Spinal cord (tissue), 10 donors: ENCODE data around the gene RAI14. TPM values are rescaled to one million over a fixed set of nuclear protein-coding genes. Genes with fewer than 3 reads are reported as not detected.

Experiments
- DNase-seq, 6 donors: peaks; one replicate each; pipeline versions ENCODE4 v3.0.0 to v3.0.0-alpha.2; 2013 to 2015; ENCODE audit warnings: low spot score in 6 of 6, low read depth in 4 of 6
- H3K27ac ChIP-seq: one replicate; pipeline ENCODE4 v1.5.1; 2013; ENCODE audit warnings: low read depth, low read length, control low read depth
- H3K27me3 ChIP-seq: one replicate; pipeline ENCODE4 v1.6.1; 2013; ENCODE audit warnings: low read length; ENCODE audit not compliant: control insufficient read depth, insufficient read depth
- H3K36me3 ChIP-seq: one replicate; pipeline ENCODE4 v1.6.1; 2013; ENCODE audit warnings: low read length; ENCODE audit not compliant: control insufficient read depth, insufficient read depth
- H3K4me1 ChIP-seq: one replicate; pipeline ENCODE4 v1.6.1; 2013; ENCODE audit warnings: low read length; ENCODE audit not compliant: control insufficient read depth, insufficient read depth
- H3K4me3 ChIP-seq: one replicate; pipeline ENCODE4 v1.5.1; 2013; ENCODE audit warnings: low read depth, low read length, control low read depth
- H3K9me3 ChIP-seq: one replicate; pipeline ENCODE4 v1.6.1; 2013; ENCODE audit warnings: low read length; ENCODE audit not compliant: control insufficient read depth, insufficient read depth
- WGBS: methylation state at CpG from one replicate; pipeline ENCODE4 v1.1.5; 2013; ENCODE audit warnings: missing lambda C conversion rate; ENCODE audit not compliant: insufficient coverage; 5-methylcytosine and 5-hydroxymethylcytosine counted together
- polyA plus RNA-seq, 2 donors: library from polyadenylated mRNA; unstranded; fragments of 120-200 nt; gene quantifications; one replicate each; pipeline ENCODE4 v1.2.1, GENCODE V29; 2013; ENCODE audit not compliant: insufficient read length in 2 of 2
- total RNA-seq, 2 donors: library from RNA; depleted of rRNA in 1 of 2; stranded (reverse); fragments of 120-200 nt in 1 of 2; fragments of >200 nt in 1 of 2; gene quantifications; one replicate each; pipeline versions ENCODE4 v1.2.3 to v1.2.4, GENCODE V29; 2013 to 2014
- donor health status: healthy.

Gene RAI14
- total and polyA plus RNA-seq, 4 donors = 17.3 to 48.8 (median 26.9) TPM

DNA sequence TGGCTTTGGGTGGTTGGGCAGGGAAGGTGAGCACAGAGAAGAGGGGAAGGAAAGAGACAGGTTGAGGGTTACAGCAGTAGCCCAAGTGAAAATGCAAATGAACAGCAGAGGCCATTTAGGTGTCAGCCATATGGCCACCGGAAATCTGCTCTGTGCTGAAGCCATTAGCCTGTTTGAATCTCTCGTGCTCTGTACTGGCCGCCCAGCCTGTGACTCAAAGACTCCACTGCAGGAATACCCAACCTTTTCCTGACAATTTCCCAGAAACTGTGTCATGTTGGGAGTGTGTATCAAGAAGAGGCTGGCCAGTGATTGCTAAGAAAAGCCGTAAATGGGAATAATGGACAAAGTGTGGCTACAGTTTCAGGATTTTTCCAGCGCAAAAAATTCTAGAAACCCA lies 35.9 kb upstream of the RAI14 start:
- H3K4me1 ChIP-seq = no peaks in the 10 kb centered on the region
- no peaks in the 10 kb centered on the region for H3K27me3 ChIP-seq
- DNase-seq = no peak
- no peak overlapping the region for H3K27ac ChIP-seq
- H3K9me3 ChIP-seq = no peaks in the 10 kb centered on the region
- no peaks in the 10 kb centered on the region for H3K36me3 ChIP-seq
- H3K4me3 ChIP-seq = no peak overlapping the region
- WGBS = 83% methylated on average over 3 of the region's 5 CpGs

DNA sequence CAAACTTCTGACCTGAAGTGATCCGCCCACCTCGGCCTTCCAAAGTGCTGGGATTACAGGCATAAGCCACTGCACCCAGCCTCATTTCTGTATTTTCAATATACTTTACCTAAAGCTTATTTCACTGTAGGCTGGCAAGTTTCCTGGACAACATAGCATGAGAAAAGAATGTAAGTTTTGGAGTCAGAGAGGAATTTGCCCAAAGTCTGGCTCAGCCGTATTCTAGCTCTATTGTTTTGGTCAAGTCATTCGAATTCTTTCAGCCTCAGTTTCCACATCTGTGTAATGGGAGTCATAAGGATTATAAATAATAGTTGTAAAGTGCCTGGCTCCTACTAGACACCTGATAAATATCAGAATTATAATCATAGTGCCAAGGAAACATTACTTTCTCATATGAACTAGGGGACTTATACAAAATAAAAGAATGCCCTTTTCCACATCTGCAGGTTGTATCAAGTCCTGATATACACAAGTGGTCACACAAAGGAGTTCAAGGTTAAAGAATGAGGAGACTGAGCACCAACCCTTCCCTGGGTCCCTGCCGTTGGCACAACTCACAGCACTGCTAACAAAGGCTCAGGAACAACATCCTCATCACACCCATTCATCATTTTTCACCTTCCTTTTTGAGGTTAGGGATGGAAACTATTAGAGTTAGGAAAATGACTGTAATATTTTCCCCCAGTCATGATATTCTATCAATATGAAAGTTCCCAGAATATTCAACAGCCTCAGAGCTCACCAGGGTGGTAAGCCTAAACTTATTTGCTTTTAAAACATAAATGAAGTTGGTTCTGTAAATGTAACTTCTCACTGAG lies 34.6 kb upstream of the RAI14 start:
- Histone ChIP-seq H3K27ac (no peak overlapping the region), H3K9me3 (no peaks in the 10 kb centered on the region), H3K4me1 (no peaks in the 10 kb centered on the region), H3K27me3 (no peaks in the 10 kb centered on the region), H3K36me3 (no peaks in the 10 kb centered on the region), H3K4me3 (no peak overlapping the region)
- no peak for DNase-seq
- 100% methylated on average over 2 of the region's 5 CpGs for WGBS

DNA sequence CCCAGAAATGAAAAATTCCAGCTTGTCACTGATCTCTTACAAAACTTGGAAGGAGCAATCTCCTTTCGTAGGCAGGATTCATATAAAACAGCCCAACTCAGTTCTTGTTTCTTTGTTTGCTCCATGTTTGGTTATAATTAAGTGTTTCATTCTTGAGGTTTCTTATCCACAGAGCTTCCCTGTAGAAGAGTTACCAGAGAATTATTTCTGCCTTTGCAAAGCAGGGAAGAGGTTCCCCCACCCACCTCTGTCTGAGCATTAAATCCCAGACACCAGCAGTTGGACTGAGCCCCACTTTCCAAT lies 34.1 kb upstream of the RAI14 start:
- H3K27ac ChIP-seq = no peak overlapping the region
- no peaks in the 10 kb centered on the region for H3K9me3 ChIP-seq
- H3K4me3 ChIP-seq = no peak overlapping the region
- WGBS = no CpG with 5 or more reads among the region's 1 CpG
- DNase-seq = no peak
- H3K4me1 ChIP-seq = no peaks in the 10 kb centered on the region
- H3K27me3 ChIP-seq = no peaks in the 10 kb centered on the region
- no peaks in the 10 kb centered on the region for H3K36me3 ChIP-seq

DNA sequence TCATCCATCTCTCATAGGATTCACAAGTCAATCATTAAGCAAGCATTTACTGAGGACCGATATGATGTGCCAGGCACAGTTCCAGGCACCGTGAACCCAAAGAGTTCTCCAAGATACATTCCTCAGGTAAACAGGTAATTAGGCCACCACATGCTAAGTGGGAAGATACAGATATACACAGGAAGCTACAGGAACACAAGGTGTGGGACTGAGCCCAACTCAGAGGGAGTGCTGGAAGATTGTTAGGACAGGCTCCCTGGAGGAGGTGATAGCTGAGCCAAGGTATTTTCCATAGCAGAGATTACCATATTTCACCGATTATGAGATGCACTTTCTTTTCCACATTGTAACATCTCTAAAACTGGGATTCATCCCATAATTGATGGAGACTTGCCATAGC lies 31.4 kb upstream of the RAI14 start:
- no peaks in the 10 kb centered on the region for H3K9me3 ChIP-seq
- no peak overlapping the region for H3K27ac ChIP-seq
- no peak for DNase-seq
- H3K36me3 ChIP-seq = no peaks in the 10 kb centered on the region
- no peak overlapping the region for H3K4me3 ChIP-seq
- 100% methylated on average over 2 of the region's 3 CpGs for WGBS
- no peaks in the 10 kb centered on the region for H3K4me1 ChIP-seq
- H3K27me3 ChIP-seq = no peaks in the 10 kb centered on the region

DNA sequence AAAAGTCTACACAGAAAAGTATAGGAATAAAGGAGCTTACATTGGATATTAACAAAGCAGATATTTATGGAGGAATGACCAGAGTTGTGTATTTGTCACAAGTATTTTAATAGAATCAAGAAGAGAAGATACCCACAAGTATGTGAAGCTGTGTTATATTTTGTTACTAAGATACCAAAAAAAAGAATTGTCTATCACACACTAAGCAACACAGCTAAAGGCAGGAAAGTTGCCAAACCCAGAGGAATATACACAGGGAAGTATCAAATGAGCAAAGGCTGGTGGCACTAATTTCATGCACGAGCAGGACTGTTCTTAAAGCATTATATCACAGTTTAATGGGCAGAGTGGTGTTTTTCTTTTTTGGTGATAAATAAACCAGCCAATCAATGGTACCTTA lies 30.9 kb upstream of the RAI14 start:
- Histone ChIP-seq H3K36me3 (no peaks in the 10 kb centered on the region), H3K9me3 (no peaks in the 10 kb centered on the region), H3K27ac (no peak overlapping the region), H3K27me3 (no peaks in the 10 kb centered on the region), H3K4me3 (no peak overlapping the region), H3K4me1 (no peaks in the 10 kb centered on the region)
- WGBS = no CpG with 5 or more reads among the region's 1 CpG
- no peak for DNase-seq

DNA sequence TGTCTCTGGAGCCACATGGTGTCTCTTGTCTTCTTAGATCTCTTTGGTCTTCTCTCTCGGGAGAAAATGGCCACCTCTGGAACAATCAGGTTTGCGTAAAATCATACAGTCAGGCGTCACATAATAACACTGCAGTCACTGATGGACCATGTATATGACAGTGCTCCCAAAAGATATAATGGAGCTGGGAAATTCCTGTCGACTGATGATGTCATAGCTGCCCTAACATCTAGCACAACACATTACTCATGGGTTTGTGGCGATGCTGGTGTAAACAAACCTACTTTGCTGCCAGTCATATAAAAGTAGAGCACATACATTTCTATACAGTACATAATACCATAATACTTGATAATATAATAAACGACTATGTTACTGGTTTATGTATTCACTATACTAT lies 30.1 kb upstream of the RAI14 start:
- Histone ChIP-seq H3K4me3 (no peak overlapping the region), H3K27me3 (no peaks in the 10 kb centered on the region), H3K27ac (no peak overlapping the region), H3K9me3 (no peaks in the 10 kb centered on the region), H3K4me1 (no peaks in the 10 kb centered on the region), H3K36me3 (no peaks in the 10 kb centered on the region)
- WGBS = 86% methylated on average over 2 of the region's 6 CpGs
- DNase-seq = no peak

DNA sequence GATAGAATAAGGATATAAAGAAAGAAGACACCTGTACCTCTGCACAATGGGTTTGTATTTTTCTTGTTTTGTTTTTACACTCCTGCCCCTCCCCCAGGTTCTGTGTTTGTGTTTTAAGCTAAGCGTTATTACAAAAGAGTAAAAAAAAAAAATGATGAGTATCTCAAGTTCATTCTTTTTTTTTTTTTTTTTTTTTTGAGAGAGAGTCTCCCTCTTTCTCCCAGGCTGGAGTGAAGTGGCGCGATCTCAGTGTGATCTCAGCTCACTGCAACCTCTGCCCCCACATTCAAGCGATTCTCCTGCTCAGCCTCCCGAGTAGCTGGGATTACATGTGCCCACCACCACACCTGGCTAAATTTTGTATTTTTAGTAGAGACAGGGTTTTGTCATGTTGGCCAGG lies 29.4 kb upstream of the RAI14 start:
- H3K4me1 ChIP-seq = no peaks in the 10 kb centered on the region
- DNase-seq = no peak
- no CpG with 5 or more reads among the region's 5 CpGs for WGBS
- no peaks in the 10 kb centered on the region for H3K27me3 ChIP-seq
- H3K27ac ChIP-seq = no peak overlapping the region
- no peaks in the 10 kb centered on the region for H3K36me3 ChIP-seq
- no peak overlapping the region for H3K4me3 ChIP-seq
- no peaks in the 10 kb centered on the region for H3K9me3 ChIP-seq

DNA sequence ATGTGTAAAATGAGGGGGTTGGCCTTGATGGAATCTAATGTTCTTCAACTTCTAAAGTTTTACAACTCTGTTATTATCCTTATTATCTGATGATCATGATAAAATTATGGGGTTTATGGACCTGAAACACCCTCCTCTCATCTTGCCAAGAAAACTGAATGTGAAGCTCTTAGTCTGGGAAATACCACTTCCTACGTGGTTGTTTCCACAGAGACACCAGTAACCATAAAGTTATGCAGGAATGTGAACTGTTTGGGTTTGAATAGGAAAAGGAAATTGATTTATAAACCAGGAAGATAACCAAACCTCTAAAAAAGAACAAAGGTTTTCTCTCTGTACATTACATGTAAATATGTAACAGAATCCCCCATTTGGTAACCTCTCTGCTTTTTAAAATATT lies 28.3 kb upstream of the RAI14 start:
- DNase-seq = no peak
- Histone ChIP-seq H3K4me3 (no peak overlapping the region), H3K36me3 (no peaks in the 10 kb centered on the region), H3K27me3 (no peaks in the 10 kb centered on the region), H3K27ac (no peak overlapping the region), H3K4me1 (no peaks in the 10 kb centered on the region), H3K9me3 (no peaks in the 10 kb centered on the region)
- no CpG with 5 or more reads among the region's 1 CpG for WGBS

DNA sequence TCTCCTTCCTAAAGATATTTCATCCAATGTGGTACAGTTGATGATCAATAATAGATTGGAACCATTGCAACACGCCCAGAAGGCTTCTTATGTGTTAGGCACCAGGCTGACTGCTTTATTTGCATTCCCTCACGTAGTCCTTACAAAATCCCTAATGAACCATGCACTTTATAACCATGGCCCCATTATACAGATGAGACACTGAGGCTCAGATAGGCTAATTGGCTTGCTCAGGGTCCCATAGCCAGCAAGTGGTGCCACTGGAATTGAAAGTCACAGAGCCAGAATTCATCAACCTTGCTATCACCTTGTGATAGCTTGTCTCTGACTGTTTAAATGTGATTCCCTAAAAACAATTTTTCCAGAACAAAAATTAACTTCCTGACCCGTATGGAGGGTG lies 27.8 kb upstream of the RAI14 start:
- WGBS = 52% methylated on average over 2 of the region's 3 CpGs
- Histone ChIP-seq H3K27ac (no peak overlapping the region), H3K4me3 (no peak overlapping the region), H3K9me3 (no peaks in the 10 kb centered on the region), H3K36me3 (no peaks in the 10 kb centered on the region), H3K27me3 (no peaks in the 10 kb centered on the region), H3K4me1 (no peaks in the 10 kb centered on the region)
- no peak for DNase-seq

DNA sequence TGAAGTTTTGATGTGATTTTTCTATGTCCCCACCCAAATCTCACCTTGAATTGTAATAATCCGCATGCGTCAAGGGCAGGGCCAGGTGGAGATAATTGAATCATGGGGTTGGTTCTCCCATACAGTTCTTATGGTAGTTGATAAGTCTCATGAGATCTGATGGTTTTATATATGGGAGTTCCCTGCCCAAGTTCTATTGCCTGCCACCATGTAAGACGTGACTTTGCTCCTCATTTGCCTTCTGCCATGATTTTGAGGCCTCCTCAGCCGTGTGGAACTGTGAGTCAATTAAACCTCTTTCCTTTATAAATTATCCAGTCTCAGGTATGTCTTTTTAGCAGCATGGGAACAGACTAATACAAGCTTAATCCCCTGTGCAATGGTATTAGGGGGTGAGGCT lies 25.5 kb upstream of the RAI14 start:
- H3K27me3 ChIP-seq = no peaks in the 10 kb centered on the region
- no peaks in the 10 kb centered on the region for H3K9me3 ChIP-seq
- H3K4me3 ChIP-seq = no peak overlapping the region
- no peaks in the 10 kb centered on the region for H3K36me3 ChIP-seq
- no peak for DNase-seq
- H3K27ac ChIP-seq = no peak overlapping the region
- no peaks in the 10 kb centered on the region for H3K4me1 ChIP-seq
- no CpG with 5 or more reads among the region's 4 CpGs for WGBS
